NCI-H510A (cell line): ENCODE data around the gene THBS2.
"Not testable (repeated sequence)": the region's sequence is repeated elsewhere in the genome, so short reads cannot be mapped to it uniquely, and the experiment has no call there.

Experiments
- DNase-seq: peaks from one replicate; lab custom pipeline; 2025; lab: John Stamatoyannopoulos, UW

Gene THBS2

DNA sequence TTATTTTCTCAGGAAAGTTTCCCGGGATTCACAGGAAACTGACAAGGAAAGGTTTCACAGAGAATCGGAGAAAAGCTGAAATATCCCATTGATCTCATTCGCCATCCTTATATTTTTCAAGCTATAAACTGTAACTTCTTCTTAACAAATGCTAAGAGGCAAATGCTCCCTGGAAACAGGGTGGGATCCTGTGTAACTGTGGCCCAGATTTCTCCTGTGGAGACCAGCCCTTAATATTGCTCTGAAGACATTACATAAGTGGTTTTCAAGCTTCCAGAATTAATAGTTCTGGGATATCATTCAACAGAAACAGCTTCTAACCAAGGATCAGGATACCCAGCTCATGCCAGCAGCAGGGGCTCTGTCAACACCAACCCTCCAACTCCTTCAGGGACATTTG is 69.2 kb downstream of the THBS2 start:
- no peak for DNase-seq

DNA sequence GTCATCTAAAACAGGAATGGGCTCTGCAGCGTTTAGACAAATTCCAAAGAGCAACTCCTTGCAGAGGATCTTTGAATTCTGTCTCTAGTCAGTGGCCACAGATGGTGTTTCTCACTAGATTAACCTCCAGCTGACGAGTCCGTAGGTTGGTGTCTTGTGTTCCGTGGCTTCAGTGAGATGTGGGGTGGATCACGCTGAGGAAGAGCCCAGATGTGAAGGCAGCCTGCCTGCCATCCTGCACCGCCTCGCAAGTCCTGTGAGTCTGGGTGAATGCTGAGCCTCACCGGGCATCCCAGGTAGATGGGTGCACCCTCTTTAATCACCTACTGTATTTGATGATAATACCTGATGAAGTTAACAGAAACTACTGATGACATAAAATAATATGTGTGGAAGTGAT is 70.4 kb downstream of the THBS2 start:
- no peak for DNase-seq

DNA sequence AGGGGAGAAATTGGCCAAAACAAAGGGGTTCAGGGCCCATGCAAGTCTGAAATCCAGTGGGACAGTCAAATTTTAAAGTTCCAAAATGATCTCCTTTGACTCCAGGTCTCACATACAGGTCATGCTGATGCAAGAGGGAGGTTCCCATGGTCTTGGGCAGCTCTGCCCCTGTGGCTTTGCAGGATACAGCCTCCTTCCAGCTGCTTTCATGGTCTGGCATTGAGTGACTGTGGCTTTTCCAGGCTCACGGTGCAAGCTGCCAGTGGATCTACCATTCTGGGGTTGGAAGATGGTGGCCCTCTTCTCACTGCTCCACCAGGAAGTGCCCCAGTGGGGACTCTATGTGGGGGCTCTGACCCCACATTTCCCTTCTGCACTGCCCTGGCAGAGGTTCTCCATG is 73.8 kb downstream of the THBS2 start:
- DNase-seq: not testable (repeated sequence)

DNA sequence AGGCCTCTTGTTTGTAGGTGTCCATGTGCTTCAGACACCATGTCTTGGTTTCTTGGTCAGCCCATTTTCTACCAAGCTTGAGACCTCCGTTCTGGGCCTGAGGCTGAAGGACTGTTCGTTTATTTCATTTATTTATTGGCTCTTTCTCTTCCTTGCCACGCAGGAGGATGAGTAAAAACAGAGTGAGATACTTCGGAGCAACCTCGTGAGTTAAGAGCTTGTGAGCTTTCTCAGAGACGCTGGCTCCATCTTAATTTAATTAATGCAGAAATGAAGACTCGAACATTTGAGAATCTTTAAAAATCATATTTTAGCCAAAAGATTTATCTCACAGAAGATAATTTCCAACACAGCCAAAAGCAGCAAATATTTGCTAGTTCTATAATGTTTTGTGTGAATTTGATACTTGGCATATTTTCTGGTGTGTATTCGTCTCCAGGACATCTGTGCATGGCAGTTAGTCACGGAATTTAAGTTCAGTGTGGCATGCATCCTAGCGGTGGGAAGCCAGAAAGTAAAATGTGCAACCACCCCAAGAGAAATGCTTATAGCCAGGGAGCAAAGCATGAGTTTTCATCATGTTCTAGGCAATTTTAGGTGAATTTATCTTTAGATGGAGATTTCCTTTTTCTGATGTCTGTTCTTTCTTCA is 76.0 kb downstream of the THBS2 start:
- DNase-seq: no peak

DNA sequence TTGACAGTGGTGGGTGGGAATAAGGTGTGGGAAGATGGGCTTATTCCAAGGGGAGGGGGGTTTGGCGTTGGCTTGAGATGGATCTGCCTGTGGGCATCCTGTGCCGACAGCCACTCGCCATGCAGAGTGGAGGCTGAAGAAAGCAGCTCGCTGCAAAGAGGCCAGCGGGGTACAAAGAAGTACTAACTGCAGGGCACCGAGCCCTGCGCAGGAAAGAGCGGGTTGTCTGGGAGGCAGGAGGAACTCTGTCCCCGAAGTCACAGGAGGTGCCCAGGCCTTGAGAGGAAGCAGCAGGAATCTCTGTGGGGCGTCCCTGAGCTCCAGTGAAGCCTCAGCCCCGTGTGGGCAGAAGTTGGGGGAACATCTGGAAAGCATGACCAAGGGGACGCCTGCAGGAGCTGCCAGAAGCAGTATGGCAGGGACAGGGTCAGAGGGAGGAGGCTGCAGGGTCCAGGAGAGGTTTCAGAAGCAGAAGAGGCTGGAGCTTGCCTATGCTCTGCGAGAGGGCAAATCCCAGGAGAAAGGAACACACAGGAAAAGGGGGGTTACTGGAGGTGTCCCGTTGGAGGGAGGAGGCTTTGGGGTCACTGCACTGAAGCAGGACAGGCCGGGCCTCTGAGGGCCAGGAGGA is 77.2 kb downstream of the THBS2 start:
- DNase-seq: no peak

DNA sequence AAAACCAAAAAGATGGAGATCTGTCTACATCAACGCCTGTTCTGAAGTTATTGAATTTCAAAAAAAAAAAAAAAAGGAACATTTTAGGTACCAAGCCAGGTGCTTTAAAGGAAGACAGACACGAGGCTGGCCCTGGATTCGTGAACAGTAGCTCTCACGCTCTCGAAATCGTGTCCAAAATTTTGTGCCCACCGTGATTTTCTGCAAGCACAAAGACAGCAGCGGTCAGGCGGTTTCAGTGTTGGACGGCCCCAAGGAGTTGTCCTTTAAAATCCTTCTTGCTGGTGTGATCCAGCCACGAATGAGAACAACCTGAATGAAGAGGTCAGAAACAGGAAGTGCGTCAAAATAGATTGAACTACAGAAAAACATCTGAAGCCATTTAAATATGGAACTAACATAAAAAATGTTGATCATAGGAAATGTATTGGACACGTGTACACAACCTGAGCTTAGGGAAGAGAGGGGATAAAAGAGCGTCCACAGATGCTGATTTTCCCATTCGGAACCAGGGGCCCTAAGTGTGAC is 78.2 kb downstream of the THBS2 start:
- DNase-seq: no peak

DNA sequence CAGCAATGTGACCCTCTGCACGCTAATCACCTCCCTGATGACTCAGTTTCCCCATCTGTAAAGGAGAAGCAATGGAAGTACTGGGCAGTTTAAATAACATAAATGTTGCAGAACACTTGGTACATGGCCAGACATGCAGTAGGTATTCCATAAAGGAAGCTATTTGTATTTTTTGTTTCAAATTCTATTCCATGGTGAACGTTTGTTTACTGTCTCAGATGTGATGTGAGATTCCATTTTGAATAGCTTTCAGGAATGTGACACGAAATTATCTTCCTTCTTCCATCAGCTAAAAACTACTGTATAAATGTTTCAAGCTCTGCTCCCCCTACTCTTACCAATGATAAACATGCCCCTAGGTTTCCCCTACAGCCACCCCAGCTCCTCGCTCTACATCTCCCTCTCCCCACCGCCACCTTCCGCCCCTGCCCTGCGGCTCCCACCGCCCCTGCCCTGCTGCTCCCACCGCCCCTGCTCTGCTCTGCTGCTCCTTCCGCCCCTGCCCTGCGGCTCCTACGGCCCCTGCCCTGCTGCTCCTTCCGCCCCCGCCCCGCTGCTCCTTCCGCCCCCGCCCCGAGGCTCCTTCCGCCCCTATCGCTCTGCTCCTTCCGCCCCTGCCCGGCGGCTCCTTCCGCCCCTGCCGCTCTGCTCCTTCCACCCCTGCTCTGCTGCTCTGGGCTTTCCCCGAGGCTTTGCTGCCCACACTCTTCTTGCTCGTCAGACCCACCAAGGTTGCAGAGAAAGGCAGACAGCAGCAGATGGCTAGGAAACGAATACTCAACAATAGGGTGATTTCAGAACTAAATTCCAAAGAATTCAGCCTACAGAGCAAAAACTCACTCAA is 78.9 kb downstream of the THBS2 start:
- DNase-seq: no peak

DNA sequence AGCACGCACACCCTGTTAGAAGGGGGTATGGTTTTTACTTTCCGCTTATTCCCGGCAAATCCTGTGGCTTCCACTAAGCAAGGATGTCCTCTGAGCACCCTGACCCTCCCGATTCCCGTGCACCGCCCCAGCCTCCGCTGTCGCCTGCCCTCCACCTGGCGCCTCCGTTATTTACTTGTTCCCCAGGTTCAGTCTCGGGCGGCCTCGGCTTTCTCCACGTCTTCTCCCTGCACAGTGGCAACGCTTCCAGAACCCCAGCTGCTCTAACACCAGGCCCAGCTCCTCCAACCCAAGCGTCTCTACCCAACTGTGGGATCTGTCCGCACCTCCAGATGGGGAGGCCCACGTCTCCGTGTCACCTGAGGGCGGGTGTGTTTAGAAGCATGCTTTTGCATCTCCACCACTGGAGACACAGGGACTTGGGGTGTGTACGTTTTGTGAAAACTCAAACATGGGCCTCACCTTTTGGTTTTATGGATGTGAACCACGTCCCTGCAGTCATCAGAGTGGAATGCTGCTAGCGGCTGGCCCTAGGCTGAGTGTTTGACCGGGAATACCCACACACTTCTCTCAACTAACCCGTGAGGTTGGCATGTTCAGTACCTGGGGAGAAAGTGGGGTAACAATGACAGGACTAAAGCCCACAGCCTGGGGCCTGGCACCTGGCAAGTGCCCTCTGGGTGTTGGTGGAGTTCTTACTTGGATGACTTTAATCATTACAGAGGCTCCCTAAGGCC is 79.9 kb downstream of the THBS2 start:
- no peak for DNase-seq

DNA sequence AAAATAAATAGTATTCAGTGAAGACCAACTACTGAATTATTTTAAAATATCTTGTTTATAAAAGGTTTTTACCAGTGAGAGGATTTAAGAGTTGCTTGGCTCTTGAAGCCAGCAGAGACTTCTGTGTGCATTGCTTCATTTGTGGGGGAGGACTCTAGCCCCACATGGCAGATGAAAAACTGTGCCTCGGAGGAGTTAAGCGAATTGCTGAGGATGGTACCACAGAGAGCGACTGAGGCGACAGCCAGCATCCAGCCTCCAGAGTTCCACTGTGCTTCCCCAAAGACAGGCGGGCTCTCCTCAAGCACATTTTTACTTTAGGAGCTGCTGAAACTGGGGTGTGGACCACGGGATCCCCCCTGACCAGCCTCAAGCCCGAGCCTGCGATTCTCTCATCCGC is 80.7 kb downstream of the THBS2 start:
- no peak for DNase-seq

DNA sequence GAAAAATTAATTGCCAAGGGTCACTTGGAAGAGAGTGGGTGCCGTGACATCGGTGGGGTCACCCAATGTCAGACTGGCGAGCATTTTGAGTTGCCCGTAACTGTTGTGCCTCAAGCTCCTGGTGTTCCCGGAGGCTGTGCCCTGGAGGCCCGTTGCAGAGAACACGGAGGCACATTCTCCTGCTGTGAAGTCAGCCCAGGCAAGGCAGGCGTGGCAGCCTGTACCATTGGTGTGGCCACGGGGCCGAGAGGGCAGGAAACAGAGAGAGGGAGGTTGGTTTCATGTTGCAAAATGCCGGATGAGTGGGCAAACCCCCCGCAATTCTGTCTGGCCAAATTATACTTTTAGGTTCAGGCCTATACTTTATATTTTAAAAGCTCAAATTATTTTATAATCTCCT is 81.2 kb downstream of the THBS2 start:
- no peak for DNase-seq

DNA sequence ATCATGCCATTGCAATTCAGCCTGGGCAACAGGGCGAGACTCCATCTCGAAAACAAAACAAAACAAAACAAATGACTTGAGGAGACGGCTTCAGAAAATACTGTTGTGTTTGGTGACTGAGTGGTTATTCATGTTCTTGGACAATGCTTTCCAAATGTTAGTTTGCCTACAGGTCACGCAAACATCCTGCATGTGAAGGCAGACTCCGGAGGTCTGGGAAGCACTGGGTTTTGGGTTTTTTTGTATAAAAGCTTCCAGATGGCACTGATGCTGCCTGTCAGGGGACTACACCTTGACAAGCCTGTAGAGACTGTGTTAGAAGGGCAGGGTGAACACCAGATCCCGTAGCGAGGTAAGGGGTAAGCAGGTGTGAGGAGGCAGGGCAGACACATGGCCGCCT is 81.7 kb downstream of the THBS2 start:
- no peak for DNase-seq

DNA sequence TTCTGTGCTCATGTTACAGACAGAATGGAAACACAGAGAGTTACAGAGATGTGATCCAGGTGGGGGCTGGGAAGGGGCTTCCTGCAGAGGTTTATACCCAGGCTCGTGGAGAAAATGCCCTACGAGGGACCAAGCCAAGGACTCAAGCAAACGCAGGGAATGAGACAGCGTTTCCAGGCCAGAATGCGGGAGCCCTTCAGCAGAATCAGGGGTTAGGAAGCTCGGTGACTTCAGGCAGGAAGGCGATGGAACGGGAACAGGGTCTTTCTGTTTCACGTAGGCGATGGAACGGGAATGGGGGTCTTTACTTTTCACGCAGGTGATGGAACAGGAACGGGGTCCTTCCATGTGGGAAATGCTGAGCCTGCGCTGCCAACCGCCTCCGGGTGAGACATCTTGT is 82.6 kb downstream of the THBS2 start:
- DNase-seq: no peak

DNA sequence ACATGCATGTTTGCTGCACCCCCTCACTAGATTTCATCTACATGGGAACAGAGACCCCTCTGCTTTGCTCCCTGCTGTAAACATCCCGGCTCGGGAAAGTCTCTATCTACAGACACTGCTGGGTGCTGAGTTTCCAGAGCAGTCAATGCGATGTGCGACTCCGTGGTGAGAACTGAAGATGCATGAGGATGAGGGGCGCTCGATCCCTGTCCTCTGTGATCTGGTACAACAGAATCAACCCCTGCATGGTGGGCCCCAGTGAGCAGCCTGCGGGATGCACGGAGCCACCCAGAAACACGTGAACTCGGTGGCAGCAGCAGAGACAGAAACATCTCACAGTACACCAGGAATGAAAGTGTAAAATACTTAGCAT is 83.1 kb downstream of the THBS2 start:
- no peak for DNase-seq

DNA sequence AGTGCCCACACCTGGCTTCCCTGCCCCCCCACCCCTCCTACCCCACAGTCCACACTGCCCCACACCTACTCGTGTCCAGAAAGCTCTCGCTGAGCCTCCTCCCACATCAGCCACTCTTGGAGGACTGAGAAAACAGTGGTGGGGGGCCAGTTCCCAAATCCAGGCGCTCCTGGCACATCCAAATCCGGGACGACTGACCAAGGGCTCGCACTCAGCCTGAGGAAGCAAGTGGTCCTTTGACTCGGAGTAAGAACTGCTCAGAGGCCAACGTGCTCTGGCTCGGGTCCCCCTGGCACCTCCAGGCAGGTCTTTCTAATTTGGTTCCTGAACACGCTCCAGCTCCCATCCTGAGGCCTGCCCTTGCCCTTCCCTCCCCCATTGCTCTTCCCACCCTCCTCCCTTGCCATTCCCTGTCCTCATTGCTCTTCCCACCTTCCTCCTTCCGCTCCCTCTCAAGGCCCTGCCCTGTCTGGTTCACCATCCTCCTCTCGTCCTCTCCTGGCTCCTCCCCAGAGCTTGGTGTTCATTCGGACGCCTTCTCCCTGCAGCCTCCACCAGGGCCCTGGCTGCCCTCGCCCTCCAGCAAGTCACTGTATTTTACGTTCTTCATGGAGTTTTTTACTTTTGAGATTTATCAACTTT is 83.6 kb downstream of the THBS2 start:
- DNase-seq: no peak

DNA sequence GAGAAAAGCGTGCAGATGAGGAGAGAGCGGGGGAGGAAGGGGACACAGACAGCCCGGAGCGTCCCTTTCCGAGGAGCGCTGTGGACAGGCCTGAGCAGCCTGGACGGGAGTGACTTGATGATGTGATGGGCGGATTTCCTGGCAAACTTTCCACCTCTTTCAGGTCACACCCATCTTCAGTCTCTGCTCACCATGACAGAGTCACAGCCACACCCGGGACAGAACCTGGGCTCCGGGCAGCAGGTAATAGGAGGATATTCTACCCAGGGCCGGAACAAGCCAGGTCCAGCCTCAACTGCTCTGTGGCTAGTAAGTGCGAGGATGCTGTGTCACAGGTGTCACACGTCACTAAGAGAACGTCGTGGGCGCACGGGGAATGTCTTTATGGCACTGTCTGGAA is 84.3 kb downstream of the THBS2 start:
- no peak for DNase-seq

DNA sequence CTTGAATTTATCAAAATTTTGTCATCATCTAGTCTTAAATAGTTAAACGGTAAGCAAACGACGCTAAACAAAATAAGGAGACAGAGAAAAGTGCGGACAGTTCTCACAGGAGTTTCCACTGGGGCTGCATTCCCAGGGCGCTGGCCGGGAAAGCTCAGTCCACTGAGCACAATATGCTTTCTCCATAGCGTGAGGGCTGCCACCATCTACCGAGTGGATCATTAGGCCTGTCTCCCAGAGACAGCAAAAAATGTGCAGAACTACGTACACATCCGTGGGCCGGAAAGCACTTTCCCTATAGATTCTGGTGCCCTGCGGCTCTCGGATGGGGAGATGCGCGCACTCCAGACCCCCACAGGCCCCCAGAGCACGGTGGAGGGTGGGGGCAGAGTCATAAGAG is 84.9 kb downstream of the THBS2 start:
- no peak for DNase-seq

DNA sequence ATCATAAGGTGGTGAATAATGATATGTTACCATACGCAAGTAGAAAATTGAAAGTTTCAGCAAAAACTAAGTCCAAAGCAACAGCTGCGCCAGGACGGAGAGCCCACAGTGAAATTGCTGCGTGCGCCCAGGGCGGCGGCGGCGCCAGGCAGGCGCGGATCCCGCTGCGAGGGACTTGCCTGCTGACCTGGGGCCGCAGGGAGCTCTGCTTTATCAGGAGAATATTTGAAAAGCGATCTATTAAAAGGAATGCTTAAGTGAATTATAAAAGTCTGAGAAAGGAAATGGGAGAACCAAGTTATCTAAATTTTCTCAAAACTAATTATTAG is 85.4 kb downstream of the THBS2 start:
- DNase-seq: no peak

DNA sequence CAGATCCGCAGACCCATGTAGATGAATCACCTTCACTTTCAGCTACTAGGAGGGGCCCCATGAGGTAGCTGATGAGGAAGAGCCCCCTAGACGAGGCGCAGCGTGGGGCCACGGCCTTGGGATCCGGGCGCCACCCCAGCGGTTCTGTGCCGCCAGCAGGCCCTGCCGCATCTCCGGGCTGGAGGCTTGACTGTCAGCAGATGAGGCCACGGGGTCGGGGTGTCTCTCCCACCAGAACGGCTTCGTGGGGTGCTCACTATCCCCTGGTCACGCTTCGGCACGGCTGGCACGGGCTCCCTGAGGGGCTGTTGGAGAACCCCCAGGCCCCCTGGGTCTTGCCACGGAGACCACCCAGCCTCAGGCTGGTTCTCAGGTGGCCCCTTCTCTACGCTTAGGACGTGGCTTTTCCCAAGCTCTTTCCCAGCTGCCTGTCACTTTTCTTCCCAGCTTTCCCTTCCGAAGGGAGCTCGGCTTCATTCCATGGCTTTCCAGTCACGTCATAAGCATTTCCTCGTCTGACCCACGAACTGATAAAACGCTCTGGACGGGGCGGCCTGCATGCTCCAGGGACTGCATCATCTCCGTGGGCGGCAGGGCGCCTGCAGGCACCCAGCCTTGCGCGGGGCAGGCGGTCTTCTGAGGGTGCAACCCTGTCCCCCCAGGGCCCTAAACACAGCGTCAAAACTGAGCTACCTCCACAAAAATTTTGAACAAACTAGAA is 85.9 kb downstream of the THBS2 start:
- DNase-seq: no peak

DNA sequence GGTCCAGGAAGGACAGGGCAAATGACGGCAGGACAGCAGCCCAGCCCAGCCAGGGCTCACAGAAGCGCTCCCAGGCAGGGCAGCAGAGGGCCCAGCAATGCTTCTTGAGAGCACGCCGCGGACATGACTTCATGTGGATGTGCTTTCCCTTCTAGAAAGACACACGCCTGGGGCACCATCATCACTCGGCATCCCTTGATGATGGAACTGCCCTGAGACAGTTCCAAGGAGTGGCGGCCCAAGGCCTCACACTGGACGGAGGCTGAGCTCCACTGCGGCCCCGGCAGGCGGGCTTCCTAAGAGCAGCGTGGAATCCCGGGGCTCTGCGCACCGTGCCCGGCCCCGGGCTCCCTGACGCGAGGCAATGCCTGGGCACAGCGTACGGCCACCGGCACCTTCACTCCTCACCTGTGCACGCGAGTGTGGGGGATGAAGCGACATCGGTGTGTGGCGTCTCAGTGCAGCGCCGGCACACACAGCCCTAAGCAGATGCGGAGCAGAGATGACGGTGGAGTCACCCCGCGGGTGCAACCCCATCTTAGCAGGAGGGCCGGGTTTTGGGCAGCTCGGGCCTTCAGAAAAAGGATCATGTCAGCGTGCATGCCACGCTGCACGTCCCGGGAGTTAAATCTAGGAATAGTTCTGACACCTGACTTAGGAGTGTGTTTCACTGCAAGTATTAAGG is 86.6 kb downstream of the THBS2 start:
- no peak for DNase-seq
